Measurements from ENCODE around the gene NEGR1.

The NEGR1 gene

DNA sequence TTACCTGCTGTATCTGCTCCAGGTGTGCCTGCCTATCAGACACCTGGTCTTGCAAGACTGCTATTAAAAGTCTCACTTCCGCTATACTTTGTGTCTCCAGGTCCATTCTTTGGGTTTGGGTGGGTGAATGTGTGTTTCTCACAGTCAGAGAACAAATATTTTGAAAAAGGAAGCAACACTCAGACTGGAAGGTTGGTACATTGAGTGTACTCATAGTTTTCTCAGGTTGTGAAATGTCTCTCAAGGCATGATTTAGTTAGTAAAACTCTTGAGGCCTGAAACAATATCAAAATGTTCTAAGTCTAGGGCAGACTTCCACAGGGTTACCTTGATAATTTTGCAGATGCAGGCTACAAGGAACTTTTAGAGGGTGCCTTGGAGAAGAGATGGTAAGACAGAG is 771.6 kb downstream of the NEGR1 start:
- no peaks in the 10 kb centered on the region for H3K36me3 ChIP-seq (ENCODE audit: control insufficient read depth, insufficient read depth, low read length)
- no peaks in the 10 kb centered on the region for H3K27me3 ChIP-seq (replicated peaks; ENCODE audit: control insufficient read depth, insufficient read depth, low read length)
- no peak for DNase-seq (ENCODE audit: extremely low read depth, insufficient read length)
- TF ChIP-seq, protein P1, sequence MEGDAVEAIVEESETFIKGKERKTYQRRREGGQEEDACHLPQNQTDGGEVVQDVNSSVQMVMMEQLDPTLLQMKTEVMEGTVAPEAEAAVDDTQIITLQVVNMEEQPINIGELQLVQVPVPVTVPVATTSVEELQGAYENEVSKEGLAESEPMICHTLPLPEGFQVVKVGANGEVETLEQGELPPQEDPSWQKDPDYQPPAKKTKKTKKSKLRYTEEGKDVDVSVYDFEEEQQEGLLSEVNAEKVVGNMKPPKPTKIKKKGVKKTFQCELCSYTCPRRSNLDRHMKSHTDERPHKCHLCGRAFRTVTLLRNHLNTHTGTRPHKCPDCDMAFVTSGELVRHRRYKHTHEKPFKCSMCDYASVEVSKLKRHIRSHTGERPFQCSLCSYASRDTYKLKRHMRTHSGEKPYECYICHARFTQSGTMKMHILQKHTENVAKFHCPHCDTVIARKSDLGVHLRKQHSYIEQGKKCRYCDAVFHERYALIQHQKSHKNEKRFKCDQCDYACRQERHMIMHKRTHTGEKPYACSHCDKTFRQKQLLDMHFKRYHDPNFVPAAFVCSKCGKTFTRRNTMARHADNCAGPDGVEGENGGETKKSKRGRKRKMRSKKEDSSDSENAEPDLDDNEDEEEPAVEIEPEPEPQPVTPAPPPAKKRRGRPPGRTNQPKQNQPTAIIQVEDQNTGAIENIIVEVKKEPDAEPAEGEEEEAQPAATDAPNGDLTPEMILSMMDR (IDR thresholded peaks at IDR 0.05; ENCODE audit: insufficient read depth, low read length, poor library complexity, severe bottlenecking): no peak
- H3K4me3 ChIP-seq (replicated peaks; ENCODE audit: low read depth, low read length): no peak overlapping the region

DNA sequence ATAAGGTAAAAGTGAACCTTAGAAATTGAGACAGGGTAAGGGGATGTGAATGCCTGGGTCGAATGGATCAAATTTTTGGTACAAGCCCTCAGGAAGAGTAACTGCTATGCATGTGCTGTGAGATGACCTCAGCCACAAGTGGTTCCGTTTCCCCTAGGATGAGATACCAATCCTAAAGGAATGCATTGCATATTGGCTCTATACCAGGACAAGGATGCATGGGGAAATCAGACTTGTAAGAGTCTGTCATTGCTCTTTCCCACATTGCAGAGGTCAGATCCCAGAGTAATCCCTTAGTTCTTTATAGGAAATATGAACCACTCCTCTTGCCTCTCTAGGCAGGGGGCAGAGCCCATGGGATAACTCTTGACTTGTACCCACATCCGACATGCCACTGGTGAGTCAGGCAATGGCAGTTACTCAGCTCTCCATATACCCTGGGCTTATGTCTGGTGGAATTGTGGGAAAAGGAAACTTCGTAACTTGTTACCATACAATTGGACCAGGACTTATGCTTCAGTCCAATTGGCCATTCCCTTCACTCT is 773.2 kb downstream of the NEGR1 start:
- Histone ChIP-seq H3K4me3 (replicated peaks; ENCODE audit: low read depth, low read length) (no peak overlapping the region), H3K27me3 (replicated peaks; ENCODE audit: control insufficient read depth, insufficient read depth, low read length) (no peaks in the 10 kb centered on the region), H3K36me3 (ENCODE audit: control insufficient read depth, insufficient read depth, low read length) (no peaks in the 10 kb centered on the region)
- TF ChIP-seq, protein P1 (IDR thresholded peaks at IDR 0.05; ENCODE audit: insufficient read depth, low read length, poor library complexity, severe bottlenecking): no peak
- DNase-seq (ENCODE audit: extremely low read depth, insufficient read length): no peak

DNA sequence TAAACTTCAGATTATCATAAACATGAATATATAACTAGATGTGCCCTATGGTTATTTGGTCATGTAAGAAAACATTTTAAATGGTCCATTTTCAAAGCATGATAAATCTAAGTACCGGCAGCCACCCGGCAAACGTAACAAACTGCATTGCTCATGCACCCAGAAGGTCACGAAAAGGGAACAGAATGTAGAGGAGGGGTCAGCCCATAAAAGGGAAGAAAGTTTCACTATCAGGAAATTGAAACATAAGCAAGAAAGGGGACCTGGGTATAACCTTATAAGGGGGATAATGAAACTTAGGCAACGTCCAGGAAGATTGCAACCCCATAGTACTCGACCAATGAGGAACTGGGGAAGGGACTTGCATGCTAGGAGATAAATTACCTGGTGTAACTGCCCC is 780.3 kb downstream of the NEGR1 start:
- Histone ChIP-seq H3K36me3 (ENCODE audit: control insufficient read depth, insufficient read depth, low read length) (no peaks in the 10 kb centered on the region), H3K27me3 (replicated peaks; ENCODE audit: control insufficient read depth, insufficient read depth, low read length) (no peaks in the 10 kb centered on the region), H3K4me3 (replicated peaks; ENCODE audit: low read depth, low read length) (no peak overlapping the region)
- TF ChIP-seq, protein P1 (IDR thresholded peaks at IDR 0.05; ENCODE audit: insufficient read depth, low read length, poor library complexity, severe bottlenecking): no peak
- no peak for DNase-seq (ENCODE audit: extremely low read depth, insufficient read length)

DNA sequence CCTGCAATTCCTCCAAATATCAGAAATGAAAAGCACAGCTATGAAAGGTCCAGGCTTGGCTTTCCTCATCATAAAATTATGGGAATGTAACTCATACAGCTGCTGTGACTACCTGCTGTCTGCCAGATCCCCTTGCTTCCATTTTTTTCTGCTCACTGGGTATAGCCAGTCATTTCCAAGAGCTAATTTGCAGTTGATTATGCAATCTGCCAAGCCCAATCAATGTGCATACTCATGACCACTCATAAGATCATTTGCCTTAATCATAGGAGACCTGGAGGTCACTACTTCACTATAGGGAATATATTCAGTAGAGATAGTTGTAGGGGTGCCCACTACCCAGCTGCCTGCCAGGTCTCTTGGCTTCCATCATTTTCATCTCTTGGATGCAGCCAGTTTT is 783.8 kb downstream of the NEGR1 start:
- no peak overlapping the region for H3K4me3 ChIP-seq (replicated peaks; ENCODE audit: low read depth, low read length)
- H3K36me3 ChIP-seq (ENCODE audit: control insufficient read depth, insufficient read depth, low read length): no peaks in the 10 kb centered on the region
- DNase-seq (ENCODE audit: extremely low read depth, insufficient read length): no peak
- TF ChIP-seq, protein P1 (IDR thresholded peaks at IDR 0.05; ENCODE audit: insufficient read depth, low read length, poor library complexity, severe bottlenecking): no peak
- no peaks in the 10 kb centered on the region for H3K27me3 ChIP-seq (replicated peaks; ENCODE audit: control insufficient read depth, insufficient read depth, low read length)

DNA sequence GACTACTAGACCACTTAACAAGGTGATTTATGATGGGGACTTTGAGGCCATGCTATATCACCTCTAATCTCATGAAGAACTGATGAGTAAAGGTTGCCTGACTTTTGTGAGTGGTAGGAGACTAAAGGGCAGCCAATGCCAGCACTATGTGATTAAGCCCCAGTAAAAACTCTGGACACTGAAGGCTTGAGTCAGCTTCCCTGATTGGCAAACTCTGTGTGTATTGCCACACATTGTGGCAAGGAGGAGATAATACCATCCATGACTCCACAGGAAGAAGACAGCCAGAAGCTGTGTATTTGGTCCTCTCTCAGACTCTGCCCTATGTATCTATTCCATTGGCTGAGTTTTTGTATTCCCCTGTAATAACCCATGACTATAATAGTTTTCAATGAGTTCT is 788.2 kb downstream of the NEGR1 start:
- H3K4me3 ChIP-seq (replicated peaks; ENCODE audit: low read depth, low read length): no peak overlapping the region
- H3K27me3 ChIP-seq (replicated peaks; ENCODE audit: control insufficient read depth, insufficient read depth, low read length): no peaks in the 10 kb centered on the region
- no peak for DNase-seq (ENCODE audit: extremely low read depth, insufficient read length)
- TF ChIP-seq, protein P1 (IDR thresholded peaks at IDR 0.05; ENCODE audit: insufficient read depth, low read length, poor library complexity, severe bottlenecking): no peak
- no peaks in the 10 kb centered on the region for H3K36me3 ChIP-seq (ENCODE audit: control insufficient read depth, insufficient read depth, low read length)
